ENCODE results near the gene CORO2B.

Gene CORO2B

GRCh38 chr15:68620721-68621527 is 42.1 kb downstream of the CORO2B start:
- Histone ChIP-seq H3K9ac (ENCODE audit: low read length) (no peak overlapping the region), H3K79me2 (ENCODE audit: insufficient read depth, low read length) (no peaks in the 10 kb centered on the region), H3K27ac (ENCODE audit: low read depth, low read length) (no peak overlapping the region), H4K20me1 (ENCODE audit: low read depth, low read length) (no peaks in the 10 kb centered on the region), H3F3A (ENCODE audit: insufficient read depth) (no peaks in the 10 kb centered on the region; the same call in 1 of the 2 replicates), H3K4me3 (ENCODE audit: insufficient read depth, low read length, poor library complexity, severe bottlenecking) (no peak overlapping the region), H3K36me3 (ENCODE audit: low read length) (no peaks in the 10 kb centered on the region), H3K9me2 (replicated peaks; ENCODE audit: insufficient read depth, low read length) (no peaks in the 10 kb centered on the region), H3K27me3 (ENCODE audit: low read length) (no peaks in the 10 kb centered on the region), H2AFZ (ENCODE audit: low read depth, low read length, severe bottlenecking) (no peak overlapping the region), H3K4me2 (ENCODE audit: low read depth, low read length, poor library complexity, severe bottlenecking) (no peak overlapping the region), H3K9me3 (ENCODE audit: insufficient read depth, low read length) (no peaks in the 10 kb centered on the region)
- TF ChIP-seq EZH2phosphoT487 (conservative IDR thresholded peaks at IDR 0.05; ENCODE audit: low read length): no peak
- no peak for TF ChIP-seq CTCF (IDR thresholded peaks at IDR 0.05; ENCODE audit: insufficient read depth, low read length, poor library complexity, severe bottlenecking)

DNA sequence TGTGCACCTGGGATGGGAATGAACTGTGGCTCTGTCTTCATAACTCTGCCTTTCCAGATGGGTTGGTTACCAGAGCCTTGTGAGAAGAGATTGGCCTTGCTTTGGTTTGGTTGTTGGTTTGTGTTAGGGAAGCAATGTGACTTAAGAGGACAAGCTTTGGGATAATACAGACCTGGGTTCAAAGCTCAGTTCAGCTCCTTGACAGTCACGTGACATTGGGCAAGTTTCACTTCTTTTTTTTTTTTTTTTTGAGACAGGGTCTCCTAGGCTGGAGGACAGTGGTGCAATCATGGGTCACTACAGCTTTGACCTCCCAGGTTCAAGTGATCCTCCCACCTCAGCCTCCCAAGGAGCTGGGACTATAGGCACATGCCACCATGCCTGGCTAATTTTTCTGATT is 42.7 kb downstream of the CORO2B start:
- Histone ChIP-seq H3K79me2 (ENCODE audit: insufficient read depth, low read length) (no peaks in the 10 kb centered on the region), H3K4me3 (ENCODE audit: insufficient read depth, low read length, poor library complexity, severe bottlenecking) (no peak overlapping the region), H4K20me1 (ENCODE audit: low read depth, low read length) (no peaks in the 10 kb centered on the region), H3K9me3 (ENCODE audit: insufficient read depth, low read length) (no peaks in the 10 kb centered on the region), H3K36me3 (ENCODE audit: low read length) (no peaks in the 10 kb centered on the region), H3K27ac (ENCODE audit: low read depth, low read length) (no peak overlapping the region), H3K9me2 (replicated peaks; ENCODE audit: insufficient read depth, low read length) (no peaks in the 10 kb centered on the region), H3F3A (ENCODE audit: insufficient read depth) (no peaks in the 10 kb centered on the region; the same call in 1 of the 2 replicates), H3K4me2 (ENCODE audit: low read depth, low read length, poor library complexity, severe bottlenecking) (no peak overlapping the region), H2AFZ (ENCODE audit: low read depth, low read length, severe bottlenecking) (no peak overlapping the region), H3K27me3 (ENCODE audit: low read length) (no peaks in the 10 kb centered on the region), H3K9ac (ENCODE audit: low read length) (no peak overlapping the region)
- TF ChIP-seq EZH2phosphoT487 (conservative IDR thresholded peaks at IDR 0.05; ENCODE audit: low read length) (no peak), CTCF (IDR thresholded peaks at IDR 0.05; ENCODE audit: insufficient read depth, low read length, poor library complexity, severe bottlenecking) (no peak)

DNA sequence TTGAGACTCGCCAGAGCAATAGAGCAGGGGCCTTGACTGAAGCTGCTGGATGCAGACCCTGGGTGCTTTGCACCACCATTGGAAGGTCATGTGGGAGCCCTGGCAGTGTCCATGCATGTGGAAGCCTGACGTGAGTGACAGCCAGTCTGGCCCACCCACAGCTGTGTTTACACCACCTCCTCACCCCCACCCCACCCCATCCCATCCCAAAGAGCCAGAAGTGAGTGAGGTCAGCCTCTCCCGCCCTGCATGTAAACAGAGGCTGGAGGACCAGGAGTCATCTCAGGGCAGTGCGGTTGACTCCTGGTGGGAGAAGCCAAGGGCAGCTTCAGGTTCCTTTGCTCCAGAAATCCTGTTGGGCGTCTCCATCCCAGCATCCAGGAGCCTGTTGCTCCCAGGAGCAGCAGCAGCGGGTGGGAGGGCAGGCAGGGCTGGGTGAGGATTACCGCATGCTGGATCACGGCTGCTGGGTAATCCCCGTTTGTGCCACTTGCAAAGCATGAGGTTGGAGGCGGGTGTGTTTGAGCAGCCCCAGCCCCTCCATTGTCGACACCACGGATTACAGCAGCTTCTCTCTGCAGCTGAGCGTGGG is 44.6 kb downstream of the CORO2B start:
- no peaks in the 10 kb centered on the region for H3K9me3 ChIP-seq (ENCODE audit: insufficient read depth, low read length)
- H3K4me2 ChIP-seq (ENCODE audit: low read depth, low read length, poor library complexity, severe bottlenecking): no peak overlapping the region
- H3K27me3 ChIP-seq (ENCODE audit: low read length): no peaks in the 10 kb centered on the region
- H3K9me2 ChIP-seq (replicated peaks; ENCODE audit: insufficient read depth, low read length): no peaks in the 10 kb centered on the region
- H2AFZ ChIP-seq (ENCODE audit: low read depth, low read length, severe bottlenecking): no peak overlapping the region
- H3K27ac ChIP-seq (ENCODE audit: low read depth, low read length): no peak overlapping the region
- TF ChIP-seq EZH2phosphoT487 (conservative IDR thresholded peaks at IDR 0.05; ENCODE audit: low read length) (no peak), CTCF (IDR thresholded peaks at IDR 0.05; ENCODE audit: insufficient read depth, low read length, poor library complexity, severe bottlenecking) (no peak)
- H3K36me3 ChIP-seq (ENCODE audit: low read length): no peaks in the 10 kb centered on the region
- no peaks in the 10 kb centered on the region; the same call in 1 of the 2 replicates for H3F3A ChIP-seq (ENCODE audit: insufficient read depth)
- no peak overlapping the region for H3K4me3 ChIP-seq (ENCODE audit: insufficient read depth, low read length, poor library complexity, severe bottlenecking)
- no peak overlapping the region for H3K9ac ChIP-seq (ENCODE audit: low read length)
- H4K20me1 ChIP-seq (ENCODE audit: low read depth, low read length): no peaks in the 10 kb centered on the region
- H3K79me2 ChIP-seq (ENCODE audit: insufficient read depth, low read length): no peaks in the 10 kb centered on the region
